ENCODE data around the gene EPHB2. TPM values are rescaled to one million over a fixed set of nuclear protein-coding genes. Genes with fewer than 3 reads are reported as not detected.

EPHB2 gene
- total RNA-seq, 1 donor from 2014 or later, result 10.7 TPM

DNA sequence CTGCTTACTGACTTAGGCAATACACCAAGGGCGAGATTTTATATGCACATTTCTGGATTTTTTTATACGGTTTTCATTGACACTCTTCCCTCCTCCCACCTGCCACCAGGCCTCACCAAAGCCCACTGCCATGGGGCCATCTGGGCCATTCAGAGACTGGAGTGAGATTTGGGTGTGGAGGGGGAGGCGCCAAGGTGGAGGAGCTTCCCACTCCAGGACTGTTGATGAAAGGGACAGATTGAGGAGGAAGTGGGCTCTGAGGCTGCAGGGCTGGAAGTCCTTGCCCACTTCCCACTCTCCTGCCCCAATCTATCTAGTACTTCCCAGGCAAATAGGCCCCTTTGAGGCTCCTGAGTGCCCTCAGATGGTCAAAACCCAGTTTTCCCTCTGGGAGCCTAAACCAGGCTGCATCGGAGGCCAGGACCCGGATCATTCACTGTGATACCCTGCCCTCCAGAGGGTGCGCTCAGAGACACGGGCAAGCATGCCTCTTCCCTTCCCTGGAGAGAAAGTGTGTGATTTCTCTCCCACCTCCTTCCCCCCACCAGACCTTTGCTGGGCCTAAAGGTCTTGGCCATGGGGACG lies 204.1 kb downstream of the EPHB2 start:
- H3K9me3 Mint-ChIP-seq (ENCODE audit: unreplicated experiment), result no peaks in the 10 kb centered on the region
- H3K4me1 Mint-ChIP-seq (ENCODE audit: unreplicated experiment), result peaks cover 11% of the 10 kb centered on the region
- no peak overlapping the region for H3K4me3 Mint-ChIP-seq (ENCODE audit: unreplicated experiment)
- TF ChIP-seq, protein P1, sequence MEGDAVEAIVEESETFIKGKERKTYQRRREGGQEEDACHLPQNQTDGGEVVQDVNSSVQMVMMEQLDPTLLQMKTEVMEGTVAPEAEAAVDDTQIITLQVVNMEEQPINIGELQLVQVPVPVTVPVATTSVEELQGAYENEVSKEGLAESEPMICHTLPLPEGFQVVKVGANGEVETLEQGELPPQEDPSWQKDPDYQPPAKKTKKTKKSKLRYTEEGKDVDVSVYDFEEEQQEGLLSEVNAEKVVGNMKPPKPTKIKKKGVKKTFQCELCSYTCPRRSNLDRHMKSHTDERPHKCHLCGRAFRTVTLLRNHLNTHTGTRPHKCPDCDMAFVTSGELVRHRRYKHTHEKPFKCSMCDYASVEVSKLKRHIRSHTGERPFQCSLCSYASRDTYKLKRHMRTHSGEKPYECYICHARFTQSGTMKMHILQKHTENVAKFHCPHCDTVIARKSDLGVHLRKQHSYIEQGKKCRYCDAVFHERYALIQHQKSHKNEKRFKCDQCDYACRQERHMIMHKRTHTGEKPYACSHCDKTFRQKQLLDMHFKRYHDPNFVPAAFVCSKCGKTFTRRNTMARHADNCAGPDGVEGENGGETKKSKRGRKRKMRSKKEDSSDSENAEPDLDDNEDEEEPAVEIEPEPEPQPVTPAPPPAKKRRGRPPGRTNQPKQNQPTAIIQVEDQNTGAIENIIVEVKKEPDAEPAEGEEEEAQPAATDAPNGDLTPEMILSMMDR (IDR thresholded peaks at IDR 0.05; ENCODE audit: unreplicated experiment), result no peak
- H3K27me3 Mint-ChIP-seq (ENCODE audit: unreplicated experiment), result no peaks in the 10 kb centered on the region
- H3K36me3 Mint-ChIP-seq (ENCODE audit: low read depth, unreplicated experiment), result no peaks in the 10 kb centered on the region
- no peak overlapping the region for H3K27ac Mint-ChIP-seq (ENCODE audit: unreplicated experiment)
- no peak for DNase-seq (ENCODE audit: low spot score)

DNA sequence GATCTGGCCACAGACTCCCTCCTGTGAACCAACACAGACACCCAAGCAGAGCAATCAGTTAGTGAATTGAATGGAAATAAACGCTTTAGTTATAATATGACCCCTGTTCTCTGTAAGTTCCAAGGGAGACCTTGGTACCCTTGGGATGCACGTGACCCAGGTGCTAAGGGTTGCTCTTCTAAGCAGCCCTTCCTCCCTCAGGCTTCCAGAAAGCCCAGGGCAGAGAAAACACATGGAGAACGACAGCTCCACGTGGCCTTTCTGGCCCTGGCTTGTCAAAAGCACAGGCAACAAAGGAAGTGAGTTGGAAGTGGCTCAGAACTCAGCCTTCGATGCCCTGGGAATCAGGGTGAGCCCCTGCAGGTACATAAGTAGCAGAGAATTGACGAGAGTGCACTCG lies 204.6 kb downstream of the EPHB2 start:
- Mint-ChIP-seq H3K9me3 (ENCODE audit: unreplicated experiment) (no peaks in the 10 kb centered on the region), H3K4me1 (ENCODE audit: unreplicated experiment) (peaks cover 11% of the 10 kb centered on the region), H3K27me3 (ENCODE audit: unreplicated experiment) (no peaks in the 10 kb centered on the region), H3K27ac (ENCODE audit: unreplicated experiment) (no peak overlapping the region), H3K36me3 (ENCODE audit: low read depth, unreplicated experiment) (no peaks in the 10 kb centered on the region), H3K4me3 (ENCODE audit: unreplicated experiment) (no peak overlapping the region)
- no peak for DNase-seq (ENCODE audit: low spot score)
- TF ChIP-seq, protein P1 (IDR thresholded peaks at IDR 0.05; ENCODE audit: unreplicated experiment), result no peak

DNA sequence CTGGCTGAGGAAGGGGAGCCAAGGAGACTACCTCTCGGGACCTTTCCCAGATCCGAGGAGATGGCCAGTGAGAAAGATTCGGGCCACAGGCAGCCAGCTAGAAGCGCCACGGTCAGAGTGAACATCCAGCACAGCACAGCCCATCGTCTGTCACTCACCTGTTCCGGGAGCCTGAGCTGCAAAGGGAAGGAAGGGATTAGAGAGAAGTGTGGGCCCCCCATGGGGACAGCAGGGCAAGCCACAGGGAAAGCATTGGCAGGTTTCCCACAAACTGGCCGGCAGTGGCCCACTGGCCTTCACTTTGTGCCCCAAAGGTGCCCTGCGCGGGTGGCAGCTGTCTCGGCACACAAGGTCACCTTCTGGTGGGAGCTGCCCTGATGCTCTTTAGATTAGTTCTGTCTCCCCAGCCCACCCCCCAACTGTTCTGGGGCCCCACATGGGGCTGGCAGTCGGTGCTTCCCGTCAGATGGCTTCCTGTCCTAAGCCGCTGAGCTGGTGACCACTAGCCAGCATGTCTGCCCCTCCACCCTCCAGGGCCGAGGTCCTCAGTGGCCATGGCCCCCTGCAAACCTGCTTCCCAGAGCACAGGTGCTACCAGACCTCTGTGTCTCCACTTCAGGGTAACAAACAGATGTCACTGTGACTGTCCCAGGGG lies 205.3 kb downstream of the EPHB2 start:
- no peaks in the 10 kb centered on the region for H3K27me3 Mint-ChIP-seq (ENCODE audit: unreplicated experiment)
- H3K27ac Mint-ChIP-seq (ENCODE audit: unreplicated experiment), result no peak overlapping the region

DNA sequence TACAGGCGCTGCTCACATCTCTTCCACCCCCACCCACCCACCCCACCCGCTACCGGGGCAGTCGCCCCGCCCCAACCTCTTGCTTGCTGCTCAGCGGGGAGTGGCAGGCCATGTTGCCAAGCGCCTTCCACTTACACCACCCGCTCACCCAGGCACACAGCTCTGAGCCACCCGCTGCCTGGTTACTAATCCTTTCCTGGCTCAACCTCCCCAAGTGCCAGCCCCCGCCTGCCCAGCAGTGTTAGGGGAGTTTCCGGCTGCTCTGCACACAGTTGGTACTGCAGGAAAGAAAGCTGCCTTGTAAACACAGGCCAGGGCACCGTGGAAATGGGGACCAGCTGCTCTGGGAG lies 205.8 kb downstream of the EPHB2 start:
- no peaks in the 10 kb centered on the region for H3K9me3 Mint-ChIP-seq (ENCODE audit: unreplicated experiment)
- no peak for DNase-seq (ENCODE audit: low spot score)

More for the DNA sequence above, 205.3 kb downstream of the EPHB2 start:
- DNase-seq (ENCODE audit: low spot score), result no peak
- no peak overlapping the region for H3K4me3 Mint-ChIP-seq (ENCODE audit: unreplicated experiment)
- TF ChIP-seq, protein P1 (IDR thresholded peaks at IDR 0.05; ENCODE audit: unreplicated experiment), result no peak
- H3K36me3 Mint-ChIP-seq (ENCODE audit: low read depth, unreplicated experiment), result no peaks in the 10 kb centered on the region
- peaks cover 11% of the 10 kb centered on the region for H3K4me1 Mint-ChIP-seq (ENCODE audit: unreplicated experiment)
- no peaks in the 10 kb centered on the region for H3K9me3 Mint-ChIP-seq (ENCODE audit: unreplicated experiment)

DNA sequence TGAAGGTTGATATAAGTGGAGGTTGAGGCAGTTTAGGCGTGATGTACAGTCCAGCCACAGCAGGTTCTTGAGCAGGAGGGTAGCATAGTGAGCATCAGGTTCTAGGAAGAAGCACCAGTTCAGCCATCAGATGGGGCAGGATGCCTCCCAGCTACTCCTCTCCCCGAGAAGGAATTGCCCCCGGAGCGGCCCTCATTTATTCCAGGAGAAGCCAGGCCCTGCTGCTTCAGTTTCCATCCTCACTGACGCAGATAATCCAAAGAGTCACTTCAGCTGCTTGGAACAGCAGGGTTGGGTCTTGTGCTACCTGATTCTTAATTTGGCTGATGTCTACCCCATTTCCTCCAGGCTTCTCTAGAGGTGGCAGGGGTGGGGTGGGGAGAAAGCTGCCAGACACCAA lies 207.3 kb downstream of the EPHB2 start:
- H3K4me3 Mint-ChIP-seq (ENCODE audit: unreplicated experiment), result no peak overlapping the region
- H3K27ac Mint-ChIP-seq (ENCODE audit: unreplicated experiment), result no peak overlapping the region
- H3K27me3 Mint-ChIP-seq (ENCODE audit: unreplicated experiment), result no peaks in the 10 kb centered on the region
- peaks cover 11% of the 10 kb centered on the region for H3K4me1 Mint-ChIP-seq (ENCODE audit: unreplicated experiment)
- H3K36me3 Mint-ChIP-seq (ENCODE audit: low read depth, unreplicated experiment), result no peaks in the 10 kb centered on the region
- TF ChIP-seq, protein P1 (IDR thresholded peaks at IDR 0.05; ENCODE audit: unreplicated experiment), result no peak
- no peak for DNase-seq (ENCODE audit: low spot score)
- H3K9me3 Mint-ChIP-seq (ENCODE audit: unreplicated experiment), result no peaks in the 10 kb centered on the region

More for the DNA sequence above, 205.8 kb downstream of the EPHB2 start:
- TF ChIP-seq, protein P1 (IDR thresholded peaks at IDR 0.05; ENCODE audit: unreplicated experiment), result no peak
- Mint-ChIP-seq H3K27ac (ENCODE audit: unreplicated experiment) (no peak overlapping the region), H3K27me3 (ENCODE audit: unreplicated experiment) (no peaks in the 10 kb centered on the region), H3K4me1 (ENCODE audit: unreplicated experiment) (peaks cover 11% of the 10 kb centered on the region), H3K4me3 (ENCODE audit: unreplicated experiment) (no peak overlapping the region), H3K36me3 (ENCODE audit: low read depth, unreplicated experiment) (no peaks in the 10 kb centered on the region)

Measured in endothelial cell (in vitro differentiated cells).